ENCODE data around the gene APOBEC3H.

Gene APOBEC3H

DNA sequence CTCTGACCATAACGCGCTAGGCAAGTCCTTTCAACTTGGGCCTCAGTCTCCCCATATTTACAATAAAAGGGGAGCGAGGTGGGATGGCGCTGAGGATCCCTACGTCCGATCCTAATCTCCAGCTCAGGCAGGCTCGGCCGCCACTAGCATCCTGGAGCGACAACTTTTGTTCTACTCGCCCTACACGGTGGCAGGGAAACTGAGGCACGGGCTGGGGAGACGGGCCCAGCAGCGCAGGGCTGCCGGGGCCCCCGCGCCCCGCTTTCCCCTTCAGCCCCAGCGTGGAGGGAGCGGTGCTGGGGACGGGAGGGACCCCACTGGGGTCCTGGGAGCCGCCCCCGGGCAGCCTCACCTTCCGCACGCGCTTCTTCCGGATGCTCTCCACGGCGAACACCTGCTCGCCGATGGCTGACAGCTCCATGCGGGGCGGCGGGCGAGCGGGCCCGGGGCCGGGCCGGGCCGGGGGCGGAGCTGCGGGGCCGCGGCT lies 55.0 kb downstream of the APOBEC3H start:
- in situ Hi-C loops (cut with MboI; ENCODE audit: low sequenced_read_pairs), result loop anchor here (25.0 kb wide), 1 partner anchor 385 kb away; the partner anchor contains the start of gene RPS19BP1

DNA sequence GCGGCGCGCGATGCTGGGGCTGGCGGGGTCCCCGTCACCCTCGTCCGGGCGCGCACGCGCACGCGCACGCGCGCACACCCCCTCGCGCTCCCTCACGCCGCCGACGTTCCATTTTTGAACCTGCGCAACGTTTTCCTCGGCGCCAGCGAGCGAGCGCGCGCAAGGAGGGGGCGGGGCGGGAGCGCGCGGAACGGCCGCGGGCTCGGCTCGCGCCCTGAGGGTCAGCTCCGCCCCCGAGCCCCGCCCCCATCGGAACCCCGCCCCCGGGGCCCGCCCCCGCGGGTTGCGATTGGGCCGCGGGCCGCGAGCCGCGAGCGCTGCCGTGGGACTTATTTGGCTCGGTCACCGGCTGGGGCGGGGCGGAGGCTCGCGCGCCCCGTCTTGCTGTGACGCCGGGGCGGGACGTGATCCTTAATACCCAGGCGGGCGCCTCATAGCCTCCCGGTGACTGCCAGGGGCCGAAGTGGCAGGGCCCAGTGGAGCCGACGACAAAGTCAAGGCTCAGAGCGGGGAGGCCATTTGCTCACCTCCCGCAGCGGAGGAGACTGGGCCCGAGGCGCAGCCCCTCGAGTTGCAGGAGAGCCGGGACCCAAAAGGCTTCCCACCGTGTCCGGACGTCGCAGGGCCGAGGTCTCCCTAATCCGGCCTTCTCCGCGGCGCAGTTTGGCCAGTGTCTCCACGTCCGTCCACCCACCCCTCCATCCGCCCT lies 55.6 kb downstream of the APOBEC3H start, which contains the start of gene CBX7:
Gene CBX7, minus strand, starts transcription at position 170 of the 709 bp plus-strand sequence. CDS start 236 bp downstream, outside the sequence.
- in situ Hi-C loops (cut with MboI; ENCODE audit: low sequenced_read_pairs), result loop anchor here (25.0 kb wide), 1 partner anchor 385 kb away; the partner anchor contains the start of gene RPS19BP1

DNA sequence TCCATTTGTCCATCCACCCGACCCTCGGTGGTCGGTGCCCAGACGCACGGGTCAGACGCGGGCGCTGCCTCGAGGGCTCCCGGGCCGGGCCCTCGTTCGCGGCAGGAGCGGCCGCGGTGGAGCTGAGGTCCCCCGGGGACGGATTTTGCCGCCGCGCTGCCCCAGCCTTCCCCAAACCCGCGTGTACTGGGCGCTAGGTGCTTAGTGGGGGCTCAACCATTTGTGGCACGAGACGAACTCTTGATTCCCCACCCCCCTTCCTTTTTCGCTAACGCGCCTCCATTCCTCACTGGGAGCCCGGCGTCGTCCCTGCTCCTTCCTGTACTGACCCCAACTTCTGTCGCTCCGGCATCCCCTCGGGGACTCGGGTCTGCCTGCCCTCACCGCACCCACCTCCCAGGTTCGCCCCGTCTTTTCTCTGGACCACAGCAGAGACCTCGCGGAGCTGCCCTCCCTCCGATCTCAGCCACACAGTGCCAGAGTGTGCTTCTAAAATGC lies 56.2 kb downstream of the APOBEC3H start:
- in situ Hi-C loops (cut with MboI; ENCODE audit: low sequenced_read_pairs), result loop anchor here (25.0 kb wide), 1 partner anchor 384 kb away; the partner anchor contains the start of gene RPS19BP1
